GM18499 (cell line): ENCODE measurements around the gene MTERF1.
"Not testable (repeated sequence)": the region's sequence is repeated elsewhere in the genome, so short reads cannot be mapped to it uniquely, and the experiment has no call there.

Experiments
- ATAC-seq: cut with Tn5 transposase; IDR thresholded peaks from one replicate; pipeline ENCODE4 v1.9.1; 2021; ENCODE audit warnings: moderate number of reproducible peaks; ENCODE audit not compliant: insufficient read depth, unreplicated experiment

MTERF1 gene

GRCh38 chr7:91887336-91888213, 7.1 kb upstream of the MTERF1 start:
- ATAC-seq = not testable (repeated sequence)

- ATAC-seq = no peak
Measured at GRCh38 chr7:91883676-91884362, 3.3 kb upstream of the MTERF1 start.

- ATAC-seq = no peak
Measured at GRCh38 chr7:91880016-91880412, 488 bp downstream of the MTERF1 start.

GRCh38 chr7:91876391-91877133, 3.9 kb downstream of the MTERF1 start:
- no peak for ATAC-seq

- ATAC-seq = no peak
Measured at GRCh38 chr7:91875851-91876250, 4.7 kb downstream of the MTERF1 start.

GRCh38 chr7:91872928-91873327, 7.6 kb downstream of the MTERF1 start:
- no peak for ATAC-seq

GRCh38 chr7:91872069-91872468, 8.4 kb downstream of the MTERF1 start:
- ATAC-seq = no peak

GRCh38 chr7:91869661-91870060, 10.8 kb downstream of the MTERF1 start:
- ATAC-seq = no peak

GRCh38 chr7:91866599-91867148, 13.8 kb downstream of the MTERF1 start:
- no peak for ATAC-seq

GRCh38 chr7:91865511-91865910, 15.0 kb downstream of the MTERF1 start:
- no peak for ATAC-seq

- not testable (repeated sequence) for ATAC-seq
Measured at GRCh38 chr7:91864604-91865003, 15.9 kb downstream of the MTERF1 start.

- ATAC-seq = no peak
Measured at GRCh38 chr7:91864070-91864469, 16.4 kb downstream of the MTERF1 start.

- no peak for ATAC-seq
Measured at GRCh38 chr7:91852263-91852741, 28.2 kb downstream of the MTERF1 start.

- ATAC-seq = no peak
Measured at GRCh38 chr7:91850455-91850854, 30.0 kb downstream of the MTERF1 start.

- no peak for ATAC-seq
Measured at GRCh38 chr7:91847876-91848588, 32.5 kb downstream of the MTERF1 start.

- ATAC-seq = no peak
Measured at GRCh38 chr7:91847231-91847630, 33.3 kb downstream of the MTERF1 start.

- no peak for ATAC-seq
Measured at GRCh38 chr7:91846436-91846835, 34.1 kb downstream of the MTERF1 start.

GRCh38 chr7:91843831-91844230, 36.7 kb downstream of the MTERF1 start:
- ATAC-seq = peak; percentile 79

GRCh38 chr7:91838439-91838838, 42.1 kb downstream of the MTERF1 start:
- no peak for ATAC-seq
